ENCODE data around the gene TNFRSF14.
A peak's percentile ranks its signal among the peaks of the same experiment; 100 is the strongest.

TNFRSF14 gene

DNA sequence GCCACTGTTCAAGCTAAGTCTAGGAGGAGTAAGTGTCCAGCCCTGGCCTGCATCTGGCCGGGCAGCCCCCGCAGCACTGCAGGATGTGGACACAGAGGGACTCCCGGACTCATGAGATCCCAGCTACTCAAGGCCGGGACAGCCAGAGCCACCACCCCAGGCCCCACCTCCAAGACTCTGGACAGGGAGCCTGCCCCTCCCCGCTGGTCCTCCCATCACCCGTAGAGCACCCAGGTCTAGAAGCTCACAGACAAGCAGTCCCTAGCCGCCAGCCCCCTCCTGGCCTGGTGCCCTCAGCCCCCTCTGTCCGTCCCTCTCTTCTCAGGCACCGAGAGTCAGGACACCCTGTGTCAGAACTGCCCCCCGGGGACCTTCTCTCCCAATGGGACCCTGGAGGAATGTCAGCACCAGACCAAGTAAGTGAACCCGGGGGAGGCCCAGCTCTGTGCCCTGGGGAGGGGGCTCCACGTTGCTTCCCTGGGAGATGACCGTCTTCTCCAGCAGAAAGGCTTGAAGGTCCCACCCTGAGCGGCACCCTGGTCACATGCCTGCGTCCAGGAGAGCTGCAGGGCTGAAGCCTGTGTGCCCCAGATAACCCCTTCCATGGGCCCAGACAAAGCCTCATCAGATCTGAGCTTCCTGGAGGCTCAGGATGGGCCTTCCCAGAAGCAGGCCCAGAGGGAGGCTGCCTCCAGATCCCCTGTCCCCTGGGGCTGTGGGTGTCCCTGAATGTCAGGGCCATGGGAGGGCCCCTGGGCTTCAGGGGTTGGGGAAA lies 4.3 kb downstream of the TNFRSF14 start:
- Histone ChIP-seq H3K4me2 (ENCODE audit: low read length) (no peak overlapping the region), H3K9me2 (replicated peaks; ENCODE audit: control insufficient read depth, low read length) (no peaks in the 10 kb centered on the region), H4K20me1 (ENCODE audit: control insufficient read depth, insufficient read depth, low read depth, low read length) (no peaks in the 10 kb centered on the region), H3K4me1 (ENCODE audit: control insufficient read depth, low read length) (peaks cover 18% of the 10 kb centered on the region), H3K79me2 (ENCODE audit: control insufficient read depth, low read length) (no peaks in the 10 kb centered on the region), H3K9me3 (ENCODE audit: control insufficient read depth, insufficient read depth, low read length) (no peaks in the 10 kb centered on the region), H3K27me3 (ENCODE audit: control insufficient read depth, low read length) (no peaks in the 10 kb centered on the region), H3K4me3 (ENCODE audit: low read length) (no peak overlapping the region), H3K36me3 (ENCODE audit: control insufficient read depth, low read length) (no peaks in the 10 kb centered on the region), H3K27ac (ENCODE audit: low read depth, low read length) (no peak overlapping the region), H3F3A (ENCODE audit: control insufficient read depth, insufficient read depth) (no peaks in the 10 kb centered on the region)
- TF ChIP-seq EZH2phosphoT487 (IDR thresholded peaks at IDR 0.05; ENCODE audit: borderline replicate concordance, low read length): no peak
- TF ChIP-seq, protein P1, sequence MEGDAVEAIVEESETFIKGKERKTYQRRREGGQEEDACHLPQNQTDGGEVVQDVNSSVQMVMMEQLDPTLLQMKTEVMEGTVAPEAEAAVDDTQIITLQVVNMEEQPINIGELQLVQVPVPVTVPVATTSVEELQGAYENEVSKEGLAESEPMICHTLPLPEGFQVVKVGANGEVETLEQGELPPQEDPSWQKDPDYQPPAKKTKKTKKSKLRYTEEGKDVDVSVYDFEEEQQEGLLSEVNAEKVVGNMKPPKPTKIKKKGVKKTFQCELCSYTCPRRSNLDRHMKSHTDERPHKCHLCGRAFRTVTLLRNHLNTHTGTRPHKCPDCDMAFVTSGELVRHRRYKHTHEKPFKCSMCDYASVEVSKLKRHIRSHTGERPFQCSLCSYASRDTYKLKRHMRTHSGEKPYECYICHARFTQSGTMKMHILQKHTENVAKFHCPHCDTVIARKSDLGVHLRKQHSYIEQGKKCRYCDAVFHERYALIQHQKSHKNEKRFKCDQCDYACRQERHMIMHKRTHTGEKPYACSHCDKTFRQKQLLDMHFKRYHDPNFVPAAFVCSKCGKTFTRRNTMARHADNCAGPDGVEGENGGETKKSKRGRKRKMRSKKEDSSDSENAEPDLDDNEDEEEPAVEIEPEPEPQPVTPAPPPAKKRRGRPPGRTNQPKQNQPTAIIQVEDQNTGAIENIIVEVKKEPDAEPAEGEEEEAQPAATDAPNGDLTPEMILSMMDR (IDR thresholded peaks at IDR 0.05; ENCODE audit: low read depth, low read length, poor library complexity, severe bottlenecking): no peak

DNA sequence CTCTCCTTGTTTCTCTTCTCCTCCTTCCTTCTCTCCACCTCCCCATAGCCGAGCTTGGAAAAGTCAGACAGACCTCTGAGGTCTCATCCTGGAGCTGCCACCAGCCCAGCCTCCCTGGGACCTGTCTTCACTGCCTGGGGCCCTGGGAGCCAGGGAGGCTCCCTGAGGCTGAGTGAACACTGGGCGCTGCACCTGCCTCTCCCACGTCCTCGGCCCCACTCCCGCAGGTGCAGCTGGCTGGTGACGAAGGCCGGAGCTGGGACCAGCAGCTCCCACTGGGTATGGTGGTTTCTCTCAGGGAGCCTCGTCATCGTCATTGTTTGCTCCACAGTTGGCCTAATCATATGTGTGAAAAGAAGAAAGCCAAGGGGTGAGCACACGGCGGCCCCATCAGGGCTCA lies 5.3 kb downstream of the TNFRSF14 start:
- H3K27me3 ChIP-seq (ENCODE audit: control insufficient read depth, low read length): no peaks in the 10 kb centered on the region
- no peaks in the 10 kb centered on the region for H3K9me3 ChIP-seq (ENCODE audit: control insufficient read depth, insufficient read depth, low read length)
- TF ChIP-seq, protein P1 (IDR thresholded peaks at IDR 0.05; ENCODE audit: low read depth, low read length, poor library complexity, severe bottlenecking): no peak
- no peak for TF ChIP-seq EZH2phosphoT487 (IDR thresholded peaks at IDR 0.05; ENCODE audit: borderline replicate concordance, low read length)
- H3K79me2 ChIP-seq (ENCODE audit: control insufficient read depth, low read length): no peaks in the 10 kb centered on the region
- H3K27ac ChIP-seq (ENCODE audit: low read depth, low read length): no peak overlapping the region
- no peak overlapping the region for H3K4me3 ChIP-seq (ENCODE audit: low read length)
- no peaks in the 10 kb centered on the region for H3K9me2 ChIP-seq (replicated peaks; ENCODE audit: control insufficient read depth, low read length)
- H3F3A ChIP-seq (ENCODE audit: control insufficient read depth, insufficient read depth): no peaks in the 10 kb centered on the region
- peaks cover 9% of the 10 kb centered on the region for H3K4me1 ChIP-seq (ENCODE audit: control insufficient read depth, low read length)
- H4K20me1 ChIP-seq (ENCODE audit: control insufficient read depth, insufficient read depth, low read depth, low read length): no peaks in the 10 kb centered on the region
- H3K4me2 ChIP-seq (ENCODE audit: low read length): no peak overlapping the region
- no peaks in the 10 kb centered on the region for H3K36me3 ChIP-seq (ENCODE audit: control insufficient read depth, low read length)

DNA sequence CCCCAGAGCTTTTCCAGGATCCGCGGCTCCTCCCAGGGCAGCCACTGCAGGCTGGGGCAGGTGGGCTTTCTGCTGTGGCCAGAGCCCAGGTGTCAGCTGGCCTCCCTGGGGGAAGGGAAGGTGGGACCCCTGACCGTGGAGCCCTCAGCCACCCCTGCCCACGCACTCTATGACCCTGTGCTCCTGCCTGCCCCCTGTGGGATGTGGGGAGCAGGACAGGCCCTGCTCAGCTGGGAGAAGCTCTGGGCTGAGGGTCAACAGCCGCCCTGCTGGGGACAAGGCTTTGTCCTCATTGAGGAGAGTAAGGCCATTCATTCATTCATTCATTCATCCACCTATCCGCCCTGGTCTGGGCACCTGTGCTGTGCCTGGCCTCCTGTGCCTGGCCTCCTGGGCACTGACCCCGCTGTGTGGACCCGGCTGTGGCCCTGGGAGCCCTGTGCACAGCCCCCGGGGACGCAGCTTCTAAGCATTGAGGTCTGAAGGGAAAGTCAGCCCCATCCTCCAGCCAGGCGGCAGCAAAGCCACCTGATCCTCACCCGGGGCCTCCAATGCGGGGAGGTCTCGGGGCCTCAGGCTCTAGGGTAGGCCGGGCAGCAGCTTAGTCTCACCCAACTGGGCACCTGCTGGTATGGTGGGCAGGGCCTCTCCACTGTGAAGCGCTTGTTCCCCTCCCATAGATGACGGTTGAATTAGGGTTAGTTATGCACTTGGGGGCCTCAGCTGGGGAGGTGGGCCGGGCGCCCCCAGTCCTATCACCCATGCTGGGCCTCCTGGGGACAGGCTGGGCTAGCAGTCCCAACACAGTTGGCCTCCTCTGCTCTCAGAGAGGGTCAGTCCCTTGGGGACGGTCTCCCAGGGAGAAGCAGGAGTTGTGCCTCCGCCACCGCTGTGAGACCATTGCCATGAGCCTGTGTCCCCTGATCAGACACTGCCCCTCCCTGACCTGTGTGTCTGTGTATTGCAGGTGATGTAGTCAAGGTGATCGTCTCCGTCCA lies 6.0 kb downstream of the TNFRSF14 start:
- Histone ChIP-seq H4K20me1 (ENCODE audit: control insufficient read depth, insufficient read depth, low read depth, low read length) (no peaks in the 10 kb centered on the region), H3K9me2 (replicated peaks; ENCODE audit: control insufficient read depth, low read length) (no peaks in the 10 kb centered on the region), H3K27me3 (ENCODE audit: control insufficient read depth, low read length) (no peaks in the 10 kb centered on the region), H3F3A (ENCODE audit: control insufficient read depth, insufficient read depth) (no peaks in the 10 kb centered on the region), H3K27ac (ENCODE audit: low read depth, low read length) (no peak overlapping the region), H3K9me3 (ENCODE audit: control insufficient read depth, insufficient read depth, low read length) (no peaks in the 10 kb centered on the region), H3K79me2 (ENCODE audit: control insufficient read depth, low read length) (no peaks in the 10 kb centered on the region), H3K4me2 (ENCODE audit: low read length) (no peak overlapping the region), H3K4me1 (ENCODE audit: control insufficient read depth, low read length) (peaks cover 1% of the 10 kb centered on the region; the same call in 1 of the 2 replicates), H3K4me3 (ENCODE audit: low read length) (no peak overlapping the region), H3K36me3 (ENCODE audit: control insufficient read depth, low read length) (no peaks in the 10 kb centered on the region)
- TF ChIP-seq, protein P1 (IDR thresholded peaks at IDR 0.05; ENCODE audit: low read depth, low read length, poor library complexity, severe bottlenecking): peak; percentile 67
- no peak for TF ChIP-seq EZH2phosphoT487 (IDR thresholded peaks at IDR 0.05; ENCODE audit: borderline replicate concordance, low read length)

All from DOHH2 (cell line).